ENCODE measurements around the gene KCND3. TPM values are rescaled to one million over a fixed set of nuclear protein-coding genes. Genes with fewer than 3 reads are reported as not detected.

KCND3 gene
- total RNA-seq, 1 experiment from 2014 or later = 0.15 TPM

- H3K4me1 ChIP-seq (ENCODE audit: insufficient read depth, low read length) = no peaks in the 10 kb centered on the region; the same call in 1 of the 2 replicates
- H3K9me3 Mint-ChIP-seq = peaks cover 5 to 8% of the 10 kb centered on the region in 2 experiments; a peak in 4 of 5 replicates
- TF ChIP-seq, protein P1, sequence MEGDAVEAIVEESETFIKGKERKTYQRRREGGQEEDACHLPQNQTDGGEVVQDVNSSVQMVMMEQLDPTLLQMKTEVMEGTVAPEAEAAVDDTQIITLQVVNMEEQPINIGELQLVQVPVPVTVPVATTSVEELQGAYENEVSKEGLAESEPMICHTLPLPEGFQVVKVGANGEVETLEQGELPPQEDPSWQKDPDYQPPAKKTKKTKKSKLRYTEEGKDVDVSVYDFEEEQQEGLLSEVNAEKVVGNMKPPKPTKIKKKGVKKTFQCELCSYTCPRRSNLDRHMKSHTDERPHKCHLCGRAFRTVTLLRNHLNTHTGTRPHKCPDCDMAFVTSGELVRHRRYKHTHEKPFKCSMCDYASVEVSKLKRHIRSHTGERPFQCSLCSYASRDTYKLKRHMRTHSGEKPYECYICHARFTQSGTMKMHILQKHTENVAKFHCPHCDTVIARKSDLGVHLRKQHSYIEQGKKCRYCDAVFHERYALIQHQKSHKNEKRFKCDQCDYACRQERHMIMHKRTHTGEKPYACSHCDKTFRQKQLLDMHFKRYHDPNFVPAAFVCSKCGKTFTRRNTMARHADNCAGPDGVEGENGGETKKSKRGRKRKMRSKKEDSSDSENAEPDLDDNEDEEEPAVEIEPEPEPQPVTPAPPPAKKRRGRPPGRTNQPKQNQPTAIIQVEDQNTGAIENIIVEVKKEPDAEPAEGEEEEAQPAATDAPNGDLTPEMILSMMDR (conservative IDR thresholded peaks at IDR 0.05) = no peak
- no CpG with 5 or more reads among the region's 8 CpGs for WGBS (ENCODE audit: extremely low coverage, insufficient read length, low lambda C conversion rate)
- no peak overlapping the region for H2BK20ac ChIP-seq (ENCODE audit: low read depth, low read length, poor library complexity, severe bottlenecking)
- peaks cover 11 to 13% of the 10 kb centered on the region in 2 experiments for H3K4me1 Mint-ChIP-seq
- H3K4ac ChIP-seq (ENCODE audit: low read depth, low read length) = no peak overlapping the region
- no peak overlapping the region for H3K9ac ChIP-seq (ENCODE audit: extremely low read depth, insufficient read length, low read length)
- H3K14ac ChIP-seq (ENCODE audit: insufficient read depth, low read length) = no peak overlapping the region
- no peak overlapping the region for H2AK5ac ChIP-seq (ENCODE audit: insufficient read length, low read length)
- no peak overlapping the region for H2BK12ac ChIP-seq (ENCODE audit: insufficient read length, low read depth, low read length)
- H4K20me1 ChIP-seq (ENCODE audit: control insufficient read depth, insufficient read depth, insufficient read length) = no peaks in the 10 kb centered on the region
- no peak for DNase-seq
- no peak overlapping the region for H2BK120ac ChIP-seq (ENCODE audit: low read depth, low read length, poor library complexity, severe bottlenecking)
- H3K4me3 Mint-ChIP-seq = no peak overlapping the region
- H2BK5ac ChIP-seq (ENCODE audit: insufficient read length, low read length) = no peak overlapping the region
- no peak overlapping the region for H3K27ac ChIP-seq (ENCODE audit: insufficient read length, low read depth, low read length)
- H3K23me2 ChIP-seq (ENCODE audit: insufficient read length, low read depth, low read length, poor library complexity, severe bottlenecking) = no peaks in the 10 kb centered on the region
- no peak overlapping the region for H3K18ac ChIP-seq (ENCODE audit: insufficient read length, low read depth, low read length)
- H2BK15ac ChIP-seq (ENCODE audit: low read depth, low read length) = no peak overlapping the region
- no peak overlapping the region for H3T11ph ChIP-seq (ENCODE audit: low read length)
- H4K5ac ChIP-seq (ENCODE audit: insufficient read length, low read depth, low read length) = no peak overlapping the region
- H4K8ac ChIP-seq (replicated peaks; ENCODE audit: insufficient read length, low read depth, low read length) = no peak overlapping the region
- no peaks in the 10 kb centered on the region for H3K79me2 ChIP-seq (ENCODE audit: insufficient read depth, low read length)
- H3K27me3 Mint-ChIP-seq (ENCODE audit: low read depth) = peaks cover 80% of the 10 kb centered on the region
- no peak overlapping the region for H3K4me2 ChIP-seq (ENCODE audit: insufficient read depth, insufficient read length, low read length)
- no peaks in the 10 kb centered on the region for H3K9me3 ChIP-seq (ENCODE audit: control insufficient read depth, low read depth, low read length)
- no peak overlapping the region for H4K91ac ChIP-seq (ENCODE audit: insufficient read length, low read depth, low read length)
- H3K36me3 Mint-ChIP-seq (ENCODE audit: insufficient read depth in 1 of 3, low read depth in 3 of 3) = peaks cover 2 to 7% (median 5%) of the 10 kb centered on the region in 3 experiments; a peak in 4 of 7 replicates
- no peak overlapping the region for H3K56ac ChIP-seq (ENCODE audit: insufficient read length, low read depth, low read length)
- no peak overlapping the region for H2AFZ ChIP-seq (ENCODE audit: low read length)
- no peak overlapping the region for H3K27ac Mint-ChIP-seq
- no peak overlapping the region for H3K23ac ChIP-seq (ENCODE audit: insufficient read length, low read depth, low read length)
- H3K27me3 ChIP-seq (ENCODE audit: insufficient read depth, low read length) = peaks cover 7% of the 10 kb centered on the region
- no peaks in the 10 kb centered on the region for H3K79me1 ChIP-seq (ENCODE audit: insufficient read depth, low read depth, low read length, poor library complexity, severe bottlenecking)
Observed at GRCh38 chr1:111983500-111983899, 6.0 kb downstream of the KCND3 start.

Measured in H9 (cell line).